Neural cell (in vitro differentiated cells): Measurements from ENCODE around the gene PPP4R2. TPM values are rescaled to one million over a fixed set of nuclear protein-coding genes. Genes with fewer than 3 reads are reported as not detected.

Source experiments
- H2AFZ ChIP-seq: fragments of 200-600, 300-800 bp; sonication (generic), shearing (Covaris generic); 2 replicates; pipeline ENCODE4 v1.6.0; 2014; ENCODE audit warnings: low read depth, mild to moderate bottlenecking, antibody characterized with exemption, low read length, moderate library complexity
- H3F3A ChIP-seq: fragments of 200-600 bp; shearing (Covaris generic); 2 replicates; pipeline ENCODE4 v1.6.1; 2016; ENCODE audit warnings: mild to moderate bottlenecking, moderate library complexity, mixed read lengths, antibody characterized with exemption, low read length; ENCODE audit not compliant: insufficient read depth, poor library complexity, severe bottlenecking
- H3K27ac ChIP-seq: fragments of 200-600, 300-800 bp; sonication (generic), shearing (Covaris generic); 2 replicates; pipeline ENCODE4 v1.5.1; 2014; ENCODE audit warnings: mild to moderate bottlenecking, low read length, moderate library complexity
- H3K27me3 ChIP-seq: fragments of 300-800, 200-600 bp; sonication (generic), shearing (Covaris generic); 2 replicates; pipeline ENCODE4 v1.6.0; 2014; ENCODE audit warnings: mild to moderate bottlenecking, low read depth, low read length, moderate library complexity; ENCODE audit not compliant: insufficient read depth
- H3K36me3 ChIP-seq: fragments of 300-800, 200-600 bp; sonication (generic), shearing (Covaris generic); 2 replicates; pipeline ENCODE4 v1.5.1; 2014; ENCODE audit warnings: mild to moderate bottlenecking, antibody characterized with exemption, low read length, moderate library complexity; ENCODE audit not compliant: insufficient read depth
- H3K4me2 ChIP-seq: fragments of 300-800, 200-600 bp; sonication (generic), shearing (Covaris generic); 2 replicates; pipeline ENCODE4 v1.6.0; 2014; ENCODE audit warnings: mild to moderate bottlenecking, low read length
- H3K4me3 ChIP-seq: fragments of 300-800, 200-600 bp; sonication (generic), shearing (Covaris generic); 2 replicates; pipeline ENCODE4 v1.5.1; 2014; ENCODE audit warnings: mild to moderate bottlenecking, low read length, moderate library complexity
- H3K79me2 ChIP-seq: fragments of 200-600 bp; shearing (Covaris generic); replicated peaks from 2 replicates; pipeline ENCODE4 v1.6.0; 2014; ENCODE audit warnings: mild to moderate bottlenecking, low read length, moderate library complexity; ENCODE audit not compliant: insufficient read depth
- H3K9ac ChIP-seq: fragments of 300-800, 200-600 bp; sonication (generic), shearing (Covaris generic); 2 replicates; pipeline ENCODE4 v1.6.1; 2016; ENCODE audit warnings: mild to moderate bottlenecking, low read length, mixed read lengths
- H3K9me2 ChIP-seq: fragments of 200-600 bp; shearing (Covaris generic); 2 replicates; pipeline ENCODE4 v1.6.1; 2016; ENCODE audit warnings: mild to moderate bottlenecking, low read length, mixed read lengths; ENCODE audit not compliant: insufficient read depth
- H3K9me3 ChIP-seq: fragments of 200-600, 300-800 bp; sonication (generic), shearing (Covaris generic); 2 replicates; pipeline ENCODE4 v1.6.1; 2016; ENCODE audit warnings: mild to moderate bottlenecking, mixed run types, low read length, moderate library complexity, mixed read lengths
- H4K20me1 ChIP-seq: fragments of 200-600 bp; shearing (Covaris generic); 2 replicates; pipeline ENCODE4 v1.6.1; 2016; ENCODE audit warnings: mild to moderate bottlenecking, mixed run types; ENCODE audit not compliant: insufficient read depth
- CTCF ChIP-seq: fragments of 450-650 bp; IDR thresholded peaks from 2 replicates; pipeline ENCODE4 v1.5.1; 2014; ENCODE audit warnings: antibody characterized with exemption, mild to moderate bottlenecking, moderate library complexity; ENCODE audit not compliant: poor library complexity, severe bottlenecking
- EP300 ChIP-seq: fragments of 450-650 bp; conservative IDR thresholded peaks from 2 replicates; pipeline ENCODE4 v1.6.1; 2014; ENCODE audit warnings: antibody characterized with exemption, mild to moderate bottlenecking, moderate library complexity; ENCODE audit not compliant: poor library complexity, severe bottlenecking
- EZH2 ChIP-seq: fragments of 200-600, 300-800 bp; shearing (Covaris generic), sonication (generic); IDR thresholded peaks from 2 replicates; pipeline ENCODE4 v1.6.1; 2014; ENCODE audit warnings: antibody characterized with exemption, low read length, borderline replicate concordance, mild to moderate bottlenecking; ENCODE audit not compliant: insufficient read depth, poor library complexity, severe bottlenecking
- MXI1 ChIP-seq: fragments of 450-650 bp; conservative IDR thresholded peaks from 2 replicates; pipeline ENCODE4 v1.6.1; 2014; ENCODE audit warnings: antibody characterized with exemption, mild to moderate bottlenecking; ENCODE audit not compliant: poor library complexity, severe bottlenecking
- POLR2AphosphoS5 ChIP-seq: IDR thresholded peaks from 2 replicates; pipeline ENCODE4 v1.6.1; 2012
- RAD21 ChIP-seq: fragments of 450-650 bp; conservative IDR thresholded peaks from 2 replicates; pipeline ENCODE4 v1.6.1; 2014; ENCODE audit warnings: antibody characterized with exemption, mild to moderate bottlenecking, moderate library complexity
- SMC3 ChIP-seq: fragments of 450-650 bp; conservative IDR thresholded peaks from 2 replicates; pipeline ENCODE4 v1.6.1; 2014; ENCODE audit warnings: antibody characterized with exemption, mild to moderate bottlenecking, moderate library complexity; ENCODE audit not compliant: poor library complexity
- TAF1 ChIP-seq: IDR thresholded peaks from 2 replicates; pipeline ENCODE4 v1.6.1; 2012; ENCODE audit warnings: low read depth
- polyA plus RNA-seq: library from polyadenylated mRNA; depleted of rRNA; stranded (reverse); fragments of >200 nt; gene quantifications from 2 replicates; pipeline ENCODE4 v1.2.3, GENCODE V29; 2014
- TF ChIP-seq, protein P1 (sequence below): IDR thresholded peaks from 2 replicates; pipeline ENCODE4 v1.6.1; 2012; ENCODE audit warnings: borderline replicate concordance

The PPP4R2 gene
- polyA plus RNA-seq, 1 donor from 2014 or later = 65.5 TPM

DNA sequence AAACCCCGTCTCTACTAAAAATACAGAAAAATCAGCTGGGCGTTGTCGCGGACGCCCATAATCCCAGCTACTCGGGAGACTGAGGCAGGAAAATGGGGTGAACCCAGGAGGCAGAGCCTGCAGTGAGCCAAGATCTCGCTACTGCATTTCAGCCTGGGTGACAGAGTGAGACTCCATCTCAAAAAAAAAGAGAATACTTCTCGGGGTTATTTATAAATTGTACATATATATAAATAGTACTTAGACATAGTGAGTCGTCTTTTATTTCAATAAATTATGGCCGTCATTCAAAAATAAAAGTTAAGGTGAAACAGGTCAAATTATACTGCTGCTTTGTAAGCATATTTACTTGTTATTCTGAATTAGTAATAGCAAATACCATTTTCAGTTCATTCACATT is 52.7 kb downstream of the PPP4R2 start:
- Histone ChIP-seq H3K79me2 (peaks cover 79% of the 10 kb centered on the region), H3K4me3 (no peak overlapping the region), H3K9me3 (no peaks in the 10 kb centered on the region), H3K4me2 (no peak overlapping the region), H4K20me1 (no peaks in the 10 kb centered on the region), H2AFZ (no peak overlapping the region), H3K9me2 (no peaks in the 10 kb centered on the region), H3K36me3 (no peaks in the 10 kb centered on the region), H3K27me3 (no peaks in the 10 kb centered on the region), H3F3A (no peaks in the 10 kb centered on the region), H3K27ac (no peak overlapping the region), H3K9ac (no peak overlapping the region)
- no peak for TF ChIP-seq POLR2AphosphoS5
- TF ChIP-seq EP300 = no peak
- TF ChIP-seq SMC3 = no peak
- TF ChIP-seq, protein P1, sequence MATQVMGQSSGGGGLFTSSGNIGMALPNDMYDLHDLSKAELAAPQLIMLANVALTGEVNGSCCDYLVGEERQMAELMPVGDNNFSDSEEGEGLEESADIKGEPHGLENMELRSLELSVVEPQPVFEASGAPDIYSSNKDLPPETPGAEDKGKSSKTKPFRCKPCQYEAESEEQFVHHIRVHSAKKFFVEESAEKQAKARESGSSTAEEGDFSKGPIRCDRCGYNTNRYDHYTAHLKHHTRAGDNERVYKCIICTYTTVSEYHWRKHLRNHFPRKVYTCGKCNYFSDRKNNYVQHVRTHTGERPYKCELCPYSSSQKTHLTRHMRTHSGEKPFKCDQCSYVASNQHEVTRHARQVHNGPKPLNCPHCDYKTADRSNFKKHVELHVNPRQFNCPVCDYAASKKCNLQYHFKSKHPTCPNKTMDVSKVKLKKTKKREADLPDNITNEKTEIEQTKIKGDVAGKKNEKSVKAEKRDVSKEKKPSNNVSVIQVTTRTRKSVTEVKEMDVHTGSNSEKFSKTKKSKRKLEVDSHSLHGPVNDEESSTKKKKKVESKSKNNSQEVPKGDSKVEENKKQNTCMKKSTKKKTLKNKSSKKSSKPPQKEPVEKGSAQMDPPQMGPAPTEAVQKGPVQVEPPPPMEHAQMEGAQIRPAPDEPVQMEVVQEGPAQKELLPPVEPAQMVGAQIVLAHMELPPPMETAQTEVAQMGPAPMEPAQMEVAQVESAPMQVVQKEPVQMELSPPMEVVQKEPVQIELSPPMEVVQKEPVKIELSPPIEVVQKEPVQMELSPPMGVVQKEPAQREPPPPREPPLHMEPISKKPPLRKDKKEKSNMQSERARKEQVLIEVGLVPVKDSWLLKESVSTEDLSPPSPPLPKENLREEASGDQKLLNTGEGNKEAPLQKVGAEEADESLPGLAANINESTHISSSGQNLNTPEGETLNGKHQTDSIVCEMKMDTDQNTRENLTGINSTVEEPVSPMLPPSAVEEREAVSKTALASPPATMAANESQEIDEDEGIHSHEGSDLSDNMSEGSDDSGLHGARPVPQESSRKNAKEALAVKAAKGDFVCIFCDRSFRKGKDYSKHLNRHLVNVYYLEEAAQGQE = no peak
- no peak for TF ChIP-seq RAD21
- no peak for TF ChIP-seq MXI1
- no peak for TF ChIP-seq TAF1
- no peak for TF ChIP-seq EZH2
- TF ChIP-seq CTCF = no peak

DNA sequence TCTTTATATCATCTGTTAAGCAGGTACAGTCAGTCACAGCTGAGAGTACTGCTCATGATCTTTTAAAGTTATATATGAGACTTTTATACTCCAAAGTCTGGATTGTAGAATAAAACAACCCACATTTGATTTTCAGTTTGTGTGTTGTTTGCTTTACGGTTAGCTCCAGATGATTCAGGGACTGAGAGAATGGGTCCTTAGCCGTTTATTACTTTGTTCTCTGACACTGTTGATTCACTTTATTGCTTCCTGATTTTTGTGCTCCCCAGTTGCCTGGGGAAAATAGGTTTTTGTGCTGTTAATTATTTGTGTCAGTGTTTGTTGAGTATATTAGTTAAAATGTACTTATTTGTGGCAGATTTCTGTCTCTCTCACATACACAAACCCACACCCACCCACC is 56.2 kb downstream of the PPP4R2 start:
- TF ChIP-seq CTCF = no peak
- TF ChIP-seq POLR2AphosphoS5 = no peak
- TF ChIP-seq EP300 = no peak
- no peak for TF ChIP-seq TAF1
- no peak for TF ChIP-seq EZH2
- no peak for TF ChIP-seq MXI1
- TF ChIP-seq RAD21 = no peak
- TF ChIP-seq SMC3 = no peak
- TF ChIP-seq, protein P1 = no peak
- Histone ChIP-seq H3K79me2 (peaks cover 58% of the 10 kb centered on the region), H3F3A (no peaks in the 10 kb centered on the region), H2AFZ (no peak overlapping the region), H3K9me3 (no peaks in the 10 kb centered on the region), H3K36me3 (no peaks in the 10 kb centered on the region), H3K27ac (no peak overlapping the region), H3K27me3 (no peaks in the 10 kb centered on the region), H3K4me3 (no peak overlapping the region), H4K20me1 (peaks cover 5% of the 10 kb centered on the region), H3K9ac (no peak overlapping the region), H3K9me2 (no peaks in the 10 kb centered on the region), H3K4me2 (no peak overlapping the region)
